ENCODE measurements around the gene TTC24. TPM values are rescaled to one million over a fixed set of nuclear protein-coding genes. Genes with fewer than 3 reads are reported as not detected.
"Not testable (repeated sequence)": the region's sequence is repeated elsewhere in the genome, so short reads cannot be mapped to it uniquely, and the experiment has no call there.

Gene TTC24
- total RNA-seq, 1 donor from 2014 or later: not detected

- no peak for DNase-seq
These were observed 23.8 kb upstream of the TTC24 start for GRCh38 chr1:156555715-156556114.

- no peak for DNase-seq
These were observed 23.2 kb upstream of the TTC24 start for GRCh38 chr1:156556354-156556753.

GRCh38 chr1:156559086-156559796 lies 20.3 kb upstream of the TTC24 start:
- DNase-seq: no peak

- no peak for DNase-seq
These were observed 19.6 kb upstream of the TTC24 start for GRCh38 chr1:156559797-156560385.

DNA sequence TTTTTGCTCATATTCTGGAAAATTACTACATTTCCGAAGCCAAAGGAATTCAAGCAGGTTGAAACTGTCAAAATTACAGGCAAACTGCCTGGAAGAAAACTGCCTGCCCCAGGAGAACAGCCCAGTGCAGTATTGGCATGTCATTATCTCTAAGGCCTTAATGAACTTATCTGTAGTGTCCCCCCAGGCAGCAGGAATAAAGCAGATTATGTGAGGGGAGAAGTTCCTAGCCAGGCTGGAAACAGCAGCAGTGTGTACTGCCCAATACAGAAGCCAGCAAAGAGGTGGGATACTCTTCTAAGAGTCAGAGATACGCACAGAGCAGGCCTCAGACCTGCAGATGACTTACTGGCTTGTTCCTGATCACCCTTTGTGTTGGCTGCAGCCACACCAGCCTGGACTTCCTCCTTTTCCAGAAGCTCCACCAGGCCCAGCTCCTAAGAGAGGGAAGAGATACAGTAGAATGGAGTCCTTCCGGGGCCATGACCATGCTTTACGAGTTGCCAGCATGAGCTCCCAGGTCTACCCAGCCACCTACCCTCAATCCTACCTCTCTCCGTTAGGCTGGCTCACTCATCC lies 18.8 kb upstream of the TTC24 start:
- no peak for DNase-seq

DNA sequence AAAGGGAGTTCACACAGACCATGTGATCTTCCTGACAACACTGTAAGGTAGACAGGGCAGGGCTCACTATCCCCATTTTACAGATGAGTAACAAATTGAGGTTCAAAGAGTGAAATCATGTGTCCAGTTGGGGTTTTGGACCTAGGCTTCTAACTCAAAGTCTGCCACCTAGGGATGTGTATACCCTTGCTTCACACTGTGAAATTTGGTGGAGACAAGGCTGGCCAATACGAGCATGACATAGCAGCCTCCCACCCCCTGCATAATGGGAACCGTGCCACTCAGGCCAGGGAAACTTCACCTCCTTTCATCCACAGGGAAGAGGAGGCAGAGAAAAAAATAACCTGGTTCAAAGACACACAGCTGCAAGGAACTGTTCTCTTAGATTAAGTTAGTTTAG lies 14.0 kb upstream of the TTC24 start:
- DNase-seq: no peak

DNA sequence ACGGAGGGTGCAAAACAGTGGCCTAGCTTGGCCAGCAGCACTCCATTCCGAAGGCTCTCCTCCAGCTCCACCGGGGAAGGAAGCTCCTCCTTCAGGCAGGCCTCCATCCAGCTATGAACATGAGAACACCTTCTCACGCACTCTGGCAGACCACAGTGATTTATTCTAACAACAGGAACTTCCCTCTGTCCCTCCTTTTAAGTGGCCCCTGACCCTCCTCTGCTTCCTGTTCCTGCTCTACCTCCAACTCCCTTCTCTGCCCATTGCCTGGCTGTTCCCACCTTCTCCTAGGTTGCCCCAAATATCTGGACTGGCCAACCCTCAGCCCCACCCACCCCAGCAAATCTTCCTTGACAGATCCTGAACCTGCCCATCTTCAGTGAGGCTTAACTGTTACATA lies 13.1 kb upstream of the TTC24 start:
- DNase-seq: no peak

DNA sequence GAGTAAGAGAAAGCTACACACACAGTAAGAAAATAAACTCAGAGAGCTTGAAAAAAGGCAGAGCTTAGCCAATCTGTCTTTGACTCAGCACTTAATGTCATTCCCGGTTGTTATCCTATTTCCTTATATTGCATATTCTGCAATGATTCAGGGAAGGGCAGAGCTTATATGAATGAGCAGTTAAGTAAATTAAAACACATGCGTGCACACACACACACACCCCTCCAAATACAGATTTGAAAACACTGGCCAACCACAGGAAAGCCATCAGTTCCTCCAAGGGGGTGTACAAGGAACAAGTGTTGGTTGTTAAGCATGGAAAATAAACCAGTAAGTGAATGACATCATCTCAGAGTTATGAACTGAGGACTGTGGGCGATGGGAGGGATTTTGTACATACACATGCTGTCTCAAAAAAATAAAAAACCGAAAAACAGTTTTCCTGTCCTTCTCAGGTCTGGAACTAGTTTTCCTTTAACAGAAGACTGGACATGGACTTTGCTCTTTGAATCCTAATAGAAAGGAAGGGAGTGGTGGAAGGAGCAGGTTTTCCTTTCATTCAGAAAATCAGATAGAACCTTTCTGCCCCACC lies 8.2 kb upstream of the TTC24 start:
- peak; percentile 64 for DNase-seq

GRCh38 chr1:156571919-156572662 lies 7.4 kb upstream of the TTC24 start, which contains the start of gene IQGAP3:
Gene IQGAP3, minus strand, starts transcription at chr1:156572565. Its CDS starts 36 bp downstream, at chr1:156572529.
- DNase-seq: peak; percentile 42

- no peak for DNase-seq
These were observed 6.9 kb upstream of the TTC24 start for GRCh38 chr1:156572663-156573018.

DNA sequence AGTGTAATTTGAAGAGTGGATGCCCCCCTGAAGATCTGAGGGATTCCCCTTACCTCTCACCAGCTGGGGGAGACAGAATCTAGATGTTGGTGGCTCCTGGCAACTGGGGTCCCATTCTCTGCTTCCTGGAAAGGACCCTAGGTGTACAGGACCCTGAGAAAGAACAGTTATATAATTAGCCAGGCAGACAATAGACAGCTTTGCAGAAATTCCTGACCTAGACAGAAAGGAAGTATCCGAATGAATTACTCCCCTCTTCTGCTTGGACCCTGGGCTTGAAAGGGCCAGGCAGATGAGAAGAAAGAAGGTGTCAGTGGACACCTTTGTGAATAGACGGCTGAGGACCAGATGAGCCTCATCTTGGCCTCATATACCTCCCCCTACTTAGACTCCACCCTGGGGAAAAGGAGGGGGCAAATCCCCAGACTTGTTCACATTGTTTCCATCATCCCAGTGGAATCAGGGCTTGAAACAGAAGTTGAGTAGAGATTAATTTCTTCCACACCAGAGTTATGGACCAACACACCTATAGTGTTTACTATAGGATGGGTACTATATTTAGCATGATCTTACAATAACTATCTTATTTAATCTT lies 5.4 kb upstream of the TTC24 start:
- DNase-seq: no peak

GRCh38 chr1:156577550-156577949 lies 2.0 kb upstream of the TTC24 start:
- no peak for DNase-seq

DNA sequence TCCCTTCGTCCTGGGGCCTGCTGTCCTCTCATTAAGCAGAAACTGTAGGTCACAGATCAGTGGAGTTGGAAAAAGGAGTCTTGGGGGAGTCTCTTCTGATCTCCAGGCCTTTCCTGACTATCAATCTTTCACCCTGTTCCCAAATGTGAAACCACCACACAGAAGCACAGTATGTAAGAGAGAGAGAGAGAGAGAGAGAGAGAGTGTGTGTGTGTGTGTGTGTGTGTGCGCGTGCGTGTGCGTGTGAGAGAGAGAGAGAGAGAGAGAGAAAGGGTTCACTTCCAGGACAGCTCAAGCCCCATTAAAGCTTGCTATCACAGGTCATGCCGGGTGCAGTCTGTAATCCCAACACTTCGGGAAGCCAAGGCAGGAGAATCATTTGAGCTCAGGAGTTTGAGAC lies 1.5 kb upstream of the TTC24 start:
- no peak for DNase-seq

- DNase-seq: no peak
These were observed 2.3 kb downstream of the TTC24 start for GRCh38 chr1:156581661-156582387.

- no peak for DNase-seq
These were observed 3.0 kb downstream of the TTC24 start for GRCh38 chr1:156582388-156583017.

DNA sequence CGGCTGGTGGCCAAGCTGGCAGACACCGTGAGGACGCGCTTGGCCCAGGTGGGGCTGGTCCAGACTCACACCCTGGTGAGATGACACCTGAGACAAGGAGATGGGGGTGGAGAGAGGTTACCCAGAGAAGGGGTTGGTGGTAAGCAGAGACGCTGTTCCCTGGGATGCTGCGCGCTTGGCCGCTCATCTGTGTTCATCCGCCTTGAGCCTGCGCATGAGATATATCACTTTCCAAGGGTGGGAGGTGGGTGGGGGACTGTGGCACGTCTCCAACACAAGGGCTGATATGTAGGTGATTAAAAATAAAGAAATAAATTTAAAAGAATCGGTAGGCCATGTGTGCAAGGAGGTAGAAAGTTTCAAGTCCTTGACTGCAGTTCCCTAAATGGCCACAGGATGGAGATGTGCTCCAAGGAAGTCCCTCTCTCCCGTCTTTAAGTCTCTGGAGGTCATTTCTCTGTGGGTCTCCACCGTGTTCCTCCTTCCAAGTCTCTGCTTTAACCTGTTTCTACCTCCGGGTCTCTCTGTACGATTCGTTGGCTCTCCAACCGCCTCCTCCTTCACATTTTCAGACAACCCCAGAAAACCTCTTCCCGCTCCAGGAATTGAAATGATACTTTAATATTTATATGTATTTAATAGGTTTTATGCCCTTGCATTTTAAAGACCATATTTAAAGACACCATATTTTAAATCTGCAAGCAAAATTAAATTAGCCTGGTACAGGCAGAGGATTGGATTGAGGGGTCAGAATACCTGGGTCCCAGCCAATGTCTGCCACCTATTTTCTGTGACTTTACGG lies 4.5 kb downstream of the TTC24 start:
- no peak for DNase-seq

- DNase-seq: no peak
These were observed 5.3 kb downstream of the TTC24 start for GRCh38 chr1:156584813-156585212.

GRCh38 chr1:156586323-156586722 lies 6.8 kb downstream of the TTC24 start:
- no peak for DNase-seq

DNA sequence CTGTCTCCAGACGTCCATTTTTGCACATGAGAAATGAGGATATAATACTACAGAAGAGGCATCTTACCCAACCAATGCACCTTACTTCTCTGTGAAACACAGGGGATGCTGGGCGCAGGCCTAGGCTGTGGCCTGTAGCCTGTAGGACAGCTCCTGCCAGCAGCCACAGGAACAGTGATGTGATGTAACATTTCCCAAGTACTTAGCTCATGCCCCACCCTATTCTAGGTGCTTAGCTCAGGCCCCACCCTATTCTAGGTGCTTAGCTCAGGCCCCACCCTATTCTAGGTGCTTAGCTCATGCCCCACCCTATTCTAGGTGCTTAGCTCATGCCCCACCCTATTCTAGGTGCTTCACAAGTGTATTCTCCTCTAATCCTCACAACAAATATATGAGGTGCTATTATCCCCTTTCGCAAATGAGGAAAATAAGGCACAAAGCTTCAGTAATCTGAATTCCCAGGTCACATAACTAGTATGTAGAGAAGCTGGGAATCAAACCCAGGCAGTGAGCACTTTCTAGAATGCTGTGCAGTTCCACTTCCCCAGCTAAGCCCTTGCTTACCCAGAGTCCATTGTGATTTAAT lies 7.5 kb downstream of the TTC24 start:
- DNase-seq: no peak

- not testable (repeated sequence) for DNase-seq
These were observed 8.4 kb downstream of the TTC24 start for GRCh38 chr1:156587927-156588326.

Measured in skin of body (tissue), 2 donors.